ENCODE data around the gene ID3.

The ID3 gene

DNA sequence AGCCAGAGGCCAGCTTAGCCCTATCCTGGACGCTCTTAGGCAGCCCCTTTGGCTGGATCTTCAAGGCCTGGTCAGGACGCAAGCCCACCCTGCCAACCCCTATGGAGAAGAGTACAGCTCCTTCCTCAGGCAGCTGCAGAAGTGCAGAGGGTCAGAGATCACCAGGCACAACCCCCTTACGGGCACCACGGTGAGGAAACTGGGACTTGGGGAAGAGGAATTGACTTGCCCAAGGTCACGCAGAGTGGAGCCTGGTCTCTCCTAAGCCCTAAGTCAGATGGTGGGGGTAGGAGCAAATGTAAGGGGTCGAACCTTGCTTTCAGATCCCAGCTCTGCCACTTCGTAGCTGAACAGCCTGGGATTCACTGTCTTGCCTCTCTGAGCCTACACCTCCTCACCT is 31.9 kb downstream of the ID3 start:
- Histone ChIP-seq H3K9me3 (no peaks in the 10 kb centered on the region), H3K4me3 (ENCODE audit: low read depth, low read length) (no peak overlapping the region), H3K36me3 (no peaks in the 10 kb centered on the region), H3K27me3 (no peaks in the 10 kb centered on the region), H3K4me1 (peaks cover 8% of the 10 kb centered on the region)
- no peak for DNase-seq
- TF ChIP-seq, protein P1, sequence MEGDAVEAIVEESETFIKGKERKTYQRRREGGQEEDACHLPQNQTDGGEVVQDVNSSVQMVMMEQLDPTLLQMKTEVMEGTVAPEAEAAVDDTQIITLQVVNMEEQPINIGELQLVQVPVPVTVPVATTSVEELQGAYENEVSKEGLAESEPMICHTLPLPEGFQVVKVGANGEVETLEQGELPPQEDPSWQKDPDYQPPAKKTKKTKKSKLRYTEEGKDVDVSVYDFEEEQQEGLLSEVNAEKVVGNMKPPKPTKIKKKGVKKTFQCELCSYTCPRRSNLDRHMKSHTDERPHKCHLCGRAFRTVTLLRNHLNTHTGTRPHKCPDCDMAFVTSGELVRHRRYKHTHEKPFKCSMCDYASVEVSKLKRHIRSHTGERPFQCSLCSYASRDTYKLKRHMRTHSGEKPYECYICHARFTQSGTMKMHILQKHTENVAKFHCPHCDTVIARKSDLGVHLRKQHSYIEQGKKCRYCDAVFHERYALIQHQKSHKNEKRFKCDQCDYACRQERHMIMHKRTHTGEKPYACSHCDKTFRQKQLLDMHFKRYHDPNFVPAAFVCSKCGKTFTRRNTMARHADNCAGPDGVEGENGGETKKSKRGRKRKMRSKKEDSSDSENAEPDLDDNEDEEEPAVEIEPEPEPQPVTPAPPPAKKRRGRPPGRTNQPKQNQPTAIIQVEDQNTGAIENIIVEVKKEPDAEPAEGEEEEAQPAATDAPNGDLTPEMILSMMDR (IDR thresholded peaks at IDR 0.05; ENCODE audit: low read depth, low read length), result no peak

DNA sequence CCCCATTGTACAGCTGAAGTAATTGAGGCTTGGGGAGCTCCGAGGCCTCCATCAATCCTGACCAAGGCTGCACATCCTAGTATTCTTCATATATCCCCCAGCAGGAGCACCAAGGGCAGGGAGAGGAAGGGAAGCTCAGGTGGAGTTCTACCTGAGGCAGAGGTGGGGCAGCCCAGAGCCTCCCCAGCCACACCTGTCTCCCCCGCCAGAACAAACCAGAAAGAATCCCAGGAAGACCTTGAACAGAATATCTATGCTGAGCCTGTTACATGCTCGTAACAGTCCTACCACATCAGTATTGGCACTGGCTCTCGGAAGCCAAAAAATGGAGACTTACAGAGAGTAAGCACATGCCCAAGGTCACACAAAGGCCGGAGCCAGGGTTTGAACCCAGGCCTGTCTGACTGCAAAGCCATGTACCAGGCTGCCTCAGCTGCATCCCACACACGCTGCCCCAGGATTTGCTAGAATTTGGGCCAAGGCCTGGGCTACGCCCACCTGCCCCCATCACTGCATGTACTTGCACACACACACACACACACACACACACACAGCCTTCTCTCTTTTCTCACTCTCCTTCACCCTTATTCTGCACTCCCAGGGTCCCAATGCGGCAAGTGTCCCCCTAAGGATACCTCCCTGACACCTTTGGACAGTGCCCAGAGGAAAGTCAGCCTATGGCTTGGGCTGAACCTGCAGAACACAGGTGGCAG is 32.8 kb downstream of the ID3 start:
- DNase-seq, result no peak
- Histone ChIP-seq H3K36me3 (no peaks in the 10 kb centered on the region; the same call in none of the 2 replicates), H3K27me3 (no peaks in the 10 kb centered on the region), H3K4me1 (peaks cover 5% of the 10 kb centered on the region), H3K4me3 (ENCODE audit: low read depth, low read length) (no peak overlapping the region), H3K9me3 (no peaks in the 10 kb centered on the region)
- TF ChIP-seq, protein P1 (IDR thresholded peaks at IDR 0.05; ENCODE audit: low read depth, low read length), result no peak

DNA sequence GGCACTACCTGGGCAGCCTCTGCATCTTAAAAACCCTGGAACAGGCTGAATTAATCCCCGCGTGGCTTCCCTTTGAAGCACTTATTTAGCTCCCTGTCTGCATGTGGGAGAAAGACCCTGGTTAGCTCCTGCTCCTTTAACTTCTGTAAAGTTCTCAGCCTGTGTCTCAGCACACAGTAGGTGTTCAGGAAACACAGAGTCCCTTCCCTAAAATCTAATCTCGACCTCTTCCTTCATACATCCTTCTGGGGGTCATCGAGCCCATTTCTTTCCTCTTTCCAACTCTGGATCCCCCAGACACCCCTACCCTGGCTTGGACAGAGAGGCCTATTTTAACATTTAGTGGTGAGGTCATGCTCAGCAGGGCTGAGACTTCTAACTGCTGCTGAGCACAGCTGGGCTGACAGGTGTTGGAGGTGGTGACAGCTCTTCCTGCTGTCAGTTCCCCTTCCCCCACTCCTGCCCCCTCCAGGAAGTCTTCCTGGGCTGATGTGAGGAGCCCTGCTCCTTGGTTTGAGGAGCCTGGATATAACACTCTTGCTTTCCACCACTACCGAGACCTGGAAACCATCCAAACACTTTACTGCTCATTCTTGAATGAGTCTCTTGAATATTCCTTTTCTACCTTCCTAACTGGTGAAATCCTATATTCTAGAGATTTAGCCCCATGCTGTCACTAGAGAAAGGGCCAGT is 33.6 kb downstream of the ID3 start:
- no peak for DNase-seq
- Histone ChIP-seq H3K36me3 (no peaks in the 10 kb centered on the region; the same call in none of the 2 replicates), H3K4me3 (ENCODE audit: low read depth, low read length) (no peak overlapping the region), H3K4me1 (peaks cover 5% of the 10 kb centered on the region), H3K9me3 (no peaks in the 10 kb centered on the region), H3K27me3 (no peaks in the 10 kb centered on the region)
- TF ChIP-seq, protein P1 (IDR thresholded peaks at IDR 0.05; ENCODE audit: low read depth, low read length), result no peak

DNA sequence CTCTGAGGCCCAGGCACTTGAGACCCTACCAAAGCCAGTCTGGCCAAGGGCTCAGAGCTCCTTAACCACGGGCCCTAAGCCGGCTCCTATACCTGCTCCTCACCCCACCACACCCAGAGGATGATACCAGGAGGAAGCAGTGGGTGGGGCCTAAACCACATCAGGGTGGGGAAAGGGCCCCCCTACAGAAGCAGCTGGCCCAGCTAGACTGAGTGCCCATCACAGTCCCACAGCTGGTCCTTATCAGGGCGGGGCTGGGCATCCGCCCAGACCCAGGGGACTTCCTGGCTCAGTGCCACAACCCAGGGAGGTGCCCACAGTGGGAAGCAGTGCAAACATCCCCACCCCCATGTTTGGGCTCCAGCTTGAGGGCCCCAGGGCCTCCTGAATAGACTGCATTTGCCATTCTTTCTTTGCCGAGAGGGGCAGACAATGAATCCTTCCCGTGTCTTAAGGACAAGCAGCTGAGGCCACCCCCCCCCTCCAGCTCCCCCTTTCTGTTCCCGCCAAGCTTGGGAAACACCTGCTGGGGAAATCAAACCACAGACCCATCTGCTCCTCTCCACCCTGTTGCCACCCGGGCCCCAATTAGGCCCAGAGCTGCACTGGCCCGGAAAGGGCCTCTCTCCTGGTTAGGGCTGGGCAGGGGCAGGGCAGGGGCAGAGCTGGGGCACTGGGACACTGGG is 34.4 kb downstream of the ID3 start:
- H3K36me3 ChIP-seq, result no peaks in the 10 kb centered on the region; the same call in none of the 2 replicates
- TF ChIP-seq, protein P1 (IDR thresholded peaks at IDR 0.05; ENCODE audit: low read depth, low read length), result no peak
- peaks cover 5% of the 10 kb centered on the region for H3K4me1 ChIP-seq
- H3K4me3 ChIP-seq (ENCODE audit: low read depth, low read length), result no peak overlapping the region
- no peaks in the 10 kb centered on the region for H3K27me3 ChIP-seq
- peak; percentile 16 for DNase-seq
- no peaks in the 10 kb centered on the region for H3K9me3 ChIP-seq

DNA sequence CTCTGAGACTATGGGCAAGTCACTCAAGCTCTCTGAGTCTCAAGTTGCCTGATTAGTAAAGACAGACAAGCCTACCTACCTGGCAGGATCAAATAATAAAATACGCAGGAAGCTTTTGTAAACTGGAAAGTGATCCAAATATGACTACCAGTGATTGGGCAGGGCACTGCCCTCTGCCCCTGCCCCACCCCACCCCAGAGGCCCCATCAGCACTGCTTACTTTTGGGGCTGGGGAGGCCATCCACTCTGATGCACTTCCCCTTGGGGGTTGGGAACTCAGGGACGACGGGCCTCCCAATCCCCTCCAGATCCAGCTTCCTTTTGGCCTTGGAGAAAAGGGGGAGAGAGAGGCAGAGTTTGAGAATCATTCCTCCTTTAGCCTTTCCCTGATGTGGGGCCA is 35.1 kb downstream of the ID3 start:
- TF ChIP-seq, protein P1 (IDR thresholded peaks at IDR 0.05; ENCODE audit: low read depth, low read length), result no peak
- Histone ChIP-seq H3K9me3 (no peaks in the 10 kb centered on the region), H3K36me3 (no peaks in the 10 kb centered on the region; the same call in none of the 2 replicates), H3K4me3 (ENCODE audit: low read depth, low read length) (no peak overlapping the region), H3K4me1 (peaks cover 5% of the 10 kb centered on the region), H3K27me3 (no peaks in the 10 kb centered on the region)
- DNase-seq, result no peak
